GM10847 (cell line): ENCODE measurements around the gene UPF3A.

ENCODE experiments used
- POLR2A ChIP-seq: IDR thresholded peaks from 2 replicates; pipeline ENCODE4 v1.6.1; 2011; ENCODE audit not compliant: insufficient read length; ENCODE audit errors: extremely low read depth

Gene UPF3A

GRCh38 chr13:114285166-114285808 is 3.9 kb downstream of the UPF3A start:
- no peak for TF ChIP-seq POLR2A

- no peak for TF ChIP-seq POLR2A
These were observed 5.4 kb downstream of the UPF3A start for GRCh38 chr13:114286808-114287207.

GRCh38 chr13:114288157-114288591 is 6.8 kb downstream of the UPF3A start:
- TF ChIP-seq POLR2A, result no peak

GRCh38 chr13:114296448-114296847 is 15.0 kb downstream of the UPF3A start:
- TF ChIP-seq POLR2A, result no peak

GRCh38 chr13:114296902-114297301 is 15.5 kb downstream of the UPF3A start:
- no peak for TF ChIP-seq POLR2A

GRCh38 chr13:114298866-114299265 is 17.5 kb downstream of the UPF3A start:
- no peak for TF ChIP-seq POLR2A

GRCh38 chr13:114299604-114300305 is 18.4 kb downstream of the UPF3A start:
- TF ChIP-seq POLR2A, result no peak

- TF ChIP-seq POLR2A, result no peak
These were observed 22.4 kb downstream of the UPF3A start for GRCh38 chr13:114303700-114304327.

- TF ChIP-seq POLR2A, result no peak
These were observed 23.1 kb downstream of the UPF3A start for GRCh38 chr13:114304346-114305034.

GRCh38 chr13:114309086-114309485 is 27.7 kb downstream of the UPF3A start:
- no peak for TF ChIP-seq POLR2A

GRCh38 chr13:114309806-114310410 is 28.5 kb downstream of the UPF3A start:
- TF ChIP-seq POLR2A, result no peak

GRCh38 chr13:114310956-114311355 is 29.6 kb downstream of the UPF3A start:
- no peak for TF ChIP-seq POLR2A

- no peak for TF ChIP-seq POLR2A
These were observed 30.0 kb downstream of the UPF3A start for GRCh38 chr13:114311387-114311786.

- TF ChIP-seq POLR2A, result no peak
These were observed 30.5 kb downstream of the UPF3A start for GRCh38 chr13:114311908-114312307.
